Endodermal cell (in vitro differentiated cells): ENCODE results near the gene PLXNA2. TPM values are rescaled to one million over a fixed set of nuclear protein-coding genes. Genes with fewer than 3 reads are reported as not detected.

Experiments
- DNase-seq: peaks from one replicate; pipeline ENCODE4 v3.0.0-alpha.2; 2017
- H3K27ac ChIP-seq: 2 replicates; pipeline ENCODE4 v1.5.1; 2013; ENCODE audit warnings: mild to moderate bottlenecking, low read depth, low read length, moderate library complexity
- H3K27me3 ChIP-seq: 2 replicates; pipeline ENCODE4 v1.6.1; 2013; ENCODE audit warnings: mild to moderate bottlenecking, low read length, moderate library complexity; ENCODE audit not compliant: insufficient read depth, control insufficient read depth, poor library complexity, severe bottlenecking
- H3K36me3 ChIP-seq: 2 replicates; pipeline ENCODE4 v1.7.0; 2013; ENCODE audit warnings: mild to moderate bottlenecking, low read length, moderate library complexity; ENCODE audit not compliant: control insufficient read depth, insufficient read depth
- H3K4me1 ChIP-seq: one replicate; pipeline ENCODE4 v1.7.0; 2013; ENCODE audit warnings: low read length; ENCODE audit not compliant: control insufficient read depth, insufficient read depth
- H3K4me3 ChIP-seq: 2 replicates; pipeline ENCODE4 v1.5.1; 2013; ENCODE audit warnings: mild to moderate bottlenecking, low read length, moderate library complexity
- H3K9ac ChIP-seq: 2 replicates; pipeline ENCODE4 v1.6.1; 2013; ENCODE audit warnings: mild to moderate bottlenecking, low read length, moderate library complexity; ENCODE audit not compliant: poor library complexity, severe bottlenecking; ENCODE audit errors: extremely low read depth
- H3K9me3 ChIP-seq: 2 replicates; pipeline ENCODE4 v1.6.1; 2013; ENCODE audit warnings: mild to moderate bottlenecking, low read length, moderate library complexity; ENCODE audit not compliant: control insufficient read depth
- H3K27ac Mint-ChIP-seq: 2 replicates; pipeline ENCODE4 v1.8.0; 2020; ENCODE audit warnings: mixed read lengths
- H3K27me3 Mint-ChIP-seq: 2 replicates; pipeline ENCODE4 v1.8.0; 2021; ENCODE audit warnings: mild to moderate bottlenecking, mixed read lengths; ENCODE audit not compliant: insufficient read depth
- H3K36me3 Mint-ChIP-seq: 2 replicates; pipeline ENCODE4 v1.8.0; 2020; ENCODE audit warnings: low read depth, mixed read lengths
- H3K4me1 Mint-ChIP-seq: 2 replicates; pipeline ENCODE4 v1.8.0; 2020; ENCODE audit warnings: mixed read lengths
- H3K4me3 Mint-ChIP-seq: 2 replicates; pipeline ENCODE4 v1.8.0; 2020; ENCODE audit warnings: mild to moderate bottlenecking, moderate library complexity, mixed read lengths
- H3K9me3 Mint-ChIP-seq: 2 replicates; pipeline ENCODE4 v1.8.0; 2020; ENCODE audit warnings: mild to moderate bottlenecking, mixed read lengths
- WGBS, 2 experiments: methylation state at CpG; one replicate each; pipeline versions ENCODE4 v1.1.5 to v1.1.7; 2013; ENCODE audit warnings: missing lambda C conversion rate in 2 of 2, mixed read lengths in 1 of 2; ENCODE audit not compliant: insufficient coverage in 1 of 2, insufficient read length in 1 of 2; 5-methylcytosine and 5-hydroxymethylcytosine counted together
- total RNA-seq, 2 donors: library from RNA; stranded (reverse); fragmentation: NEBNext Ultra II Directional in 1 of 2; extraction: Animal tissue kit (Norgen Biotek cat#: 25700) in 1 of 2; gene quantifications; 2 replicates in 1 of 2; 3 replicates in 1 of 2; pipeline ENCODE4 v1.2.1, GENCODE V29; 2021
- TF ChIP-seq, protein P1 (sequence below): fragments of 200-600 bp; sonication (generic); conservative IDR thresholded peaks from 2 replicates; pipeline ENCODE4 v1.5.0; 2021; ENCODE audit warnings: antibody characterized with exemption, mild to moderate bottlenecking

PLXNA2 gene
- total RNA-seq, 2 donors from 2014 or later: 61.2 to 86.1 TPM

DNA sequence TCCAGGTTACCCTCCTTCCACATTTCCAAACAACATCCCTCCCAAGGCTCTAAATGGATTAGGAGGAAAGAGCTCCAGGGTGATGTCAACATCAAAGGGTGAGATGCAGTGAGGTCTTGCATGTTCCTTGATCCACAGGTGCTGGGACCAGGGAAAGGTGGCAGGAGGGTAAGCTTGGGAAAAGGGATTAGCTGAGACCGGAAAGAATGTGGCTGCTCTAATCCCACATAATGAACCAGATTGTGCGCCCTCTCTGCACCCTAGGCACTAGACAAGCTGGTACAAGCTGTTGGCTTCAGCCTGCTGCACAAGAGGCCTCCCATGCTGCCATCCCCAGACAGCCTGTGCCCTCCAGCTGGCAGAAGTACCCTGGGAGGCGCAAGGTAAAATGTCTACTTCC lies 34.9 kb downstream of the PLXNA2 start:
- Histone ChIP-seq H3K27me3 (no peaks in the 10 kb centered on the region), H3K36me3 (peaks cover 91% of the 10 kb centered on the region), H3K4me1 (peaks cover 39% of the 10 kb centered on the region), H3K9me3 (no peaks in the 10 kb centered on the region), H3K9ac (peak overlapping the region; percentile 30), H3K27ac (no peak overlapping the region), H3K4me3 (no peak overlapping the region)
- peak; percentile 87 for DNase-seq
- H3K27ac Mint-ChIP-seq: peak overlapping the region; percentile 88
- peaks cover 44% of the 10 kb centered on the region for H3K36me3 Mint-ChIP-seq
- peak overlapping the region; percentile 24 for H3K4me3 Mint-ChIP-seq
- TF ChIP-seq, protein P1, sequence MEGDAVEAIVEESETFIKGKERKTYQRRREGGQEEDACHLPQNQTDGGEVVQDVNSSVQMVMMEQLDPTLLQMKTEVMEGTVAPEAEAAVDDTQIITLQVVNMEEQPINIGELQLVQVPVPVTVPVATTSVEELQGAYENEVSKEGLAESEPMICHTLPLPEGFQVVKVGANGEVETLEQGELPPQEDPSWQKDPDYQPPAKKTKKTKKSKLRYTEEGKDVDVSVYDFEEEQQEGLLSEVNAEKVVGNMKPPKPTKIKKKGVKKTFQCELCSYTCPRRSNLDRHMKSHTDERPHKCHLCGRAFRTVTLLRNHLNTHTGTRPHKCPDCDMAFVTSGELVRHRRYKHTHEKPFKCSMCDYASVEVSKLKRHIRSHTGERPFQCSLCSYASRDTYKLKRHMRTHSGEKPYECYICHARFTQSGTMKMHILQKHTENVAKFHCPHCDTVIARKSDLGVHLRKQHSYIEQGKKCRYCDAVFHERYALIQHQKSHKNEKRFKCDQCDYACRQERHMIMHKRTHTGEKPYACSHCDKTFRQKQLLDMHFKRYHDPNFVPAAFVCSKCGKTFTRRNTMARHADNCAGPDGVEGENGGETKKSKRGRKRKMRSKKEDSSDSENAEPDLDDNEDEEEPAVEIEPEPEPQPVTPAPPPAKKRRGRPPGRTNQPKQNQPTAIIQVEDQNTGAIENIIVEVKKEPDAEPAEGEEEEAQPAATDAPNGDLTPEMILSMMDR: no peak
- peaks cover 32% of the 10 kb centered on the region for H3K4me1 Mint-ChIP-seq
- H3K9me3 Mint-ChIP-seq: no peaks in the 10 kb centered on the region
- no peaks in the 10 kb centered on the region for H3K27me3 Mint-ChIP-seq
- 72 to 100% methylated on average over 1 to 3 of the region's 3 CpGs for WGBS, 2 experiments

DNA sequence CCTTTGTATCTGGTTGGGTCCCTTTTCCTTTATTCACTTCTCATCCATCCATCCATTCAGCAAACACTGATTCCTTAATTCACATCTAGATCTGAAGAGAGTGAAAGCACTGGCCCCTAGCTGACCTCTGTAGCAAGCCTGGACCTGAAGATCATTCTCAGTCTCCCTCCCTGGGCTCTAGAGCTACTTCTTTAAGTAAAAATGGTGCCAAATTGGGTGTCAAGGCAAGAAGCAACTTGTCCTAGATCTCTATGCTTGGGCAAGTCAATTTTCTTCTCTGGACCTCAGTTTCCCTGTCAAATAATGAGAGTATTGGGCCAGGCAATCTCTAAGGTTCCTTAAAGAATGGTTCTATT lies 36.1 kb downstream of the PLXNA2 start:
- Histone ChIP-seq H3K9ac (no peak overlapping the region), H3K27ac (no peak overlapping the region), H3K4me3 (no peak overlapping the region), H3K9me3 (no peaks in the 10 kb centered on the region), H3K4me1 (peaks cover 36% of the 10 kb centered on the region), H3K27me3 (no peaks in the 10 kb centered on the region), H3K36me3 (peaks cover 93% of the 10 kb centered on the region)
- no peaks in the 10 kb centered on the region for H3K9me3 Mint-ChIP-seq
- peaks cover 26% of the 10 kb centered on the region for H3K4me1 Mint-ChIP-seq
- H3K36me3 Mint-ChIP-seq: peaks cover 42% of the 10 kb centered on the region
- H3K27me3 Mint-ChIP-seq: no peaks in the 10 kb centered on the region
- TF ChIP-seq, protein P1: no peak
- H3K27ac Mint-ChIP-seq: no peak overlapping the region
- no peak for DNase-seq
- no peak overlapping the region for H3K4me3 Mint-ChIP-seq

DNA sequence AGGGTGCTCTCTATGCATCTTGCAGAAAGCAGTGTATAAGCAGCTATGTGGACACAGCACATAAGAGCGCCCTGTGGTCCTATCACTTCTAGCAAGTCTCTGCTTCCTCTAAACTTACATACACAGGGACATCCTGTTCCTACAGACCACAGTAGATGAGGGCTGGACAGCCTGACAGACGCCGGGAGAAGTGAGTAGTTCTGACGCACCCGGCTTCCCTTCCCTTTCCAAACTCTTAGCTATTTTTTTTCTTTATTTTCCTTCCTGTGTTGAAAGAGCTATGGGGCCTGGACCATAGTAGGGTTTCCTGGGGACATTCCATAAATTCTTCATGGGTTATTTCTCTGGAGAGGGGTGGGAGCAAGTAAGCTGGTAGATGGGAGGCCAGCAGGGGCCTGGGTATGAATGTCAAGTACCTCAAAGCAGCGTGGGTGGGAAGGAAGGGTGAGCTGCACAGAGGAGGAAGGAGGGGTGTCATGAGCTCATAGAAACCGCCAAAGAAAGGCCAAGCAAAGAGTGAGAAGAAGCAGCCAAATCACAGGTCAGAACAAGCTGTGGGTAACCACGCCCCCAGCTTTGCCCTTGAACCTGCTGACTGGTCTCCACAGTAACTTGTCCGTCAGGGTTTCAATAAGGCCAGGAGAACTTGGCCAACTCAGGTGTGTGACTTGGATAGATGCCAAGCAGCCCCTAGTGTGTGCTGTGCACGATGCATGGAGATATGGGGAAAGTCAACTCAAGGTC lies 36.6 kb downstream of the PLXNA2 start:
- peaks cover 30% of the 10 kb centered on the region for H3K4me1 Mint-ChIP-seq
- 89 to 93% methylated on average over 7 to 10 of the region's 10 CpGs for WGBS, 2 experiments
- TF ChIP-seq, protein P1: no peak
- H3K9me3 Mint-ChIP-seq: no peaks in the 10 kb centered on the region
- no peaks in the 10 kb centered on the region for H3K27me3 ChIP-seq
- no peak overlapping the region for H3K27ac Mint-ChIP-seq
- peaks cover 44% of the 10 kb centered on the region for H3K36me3 Mint-ChIP-seq
- H3K9me3 ChIP-seq: no peaks in the 10 kb centered on the region
- H3K27me3 Mint-ChIP-seq: no peaks in the 10 kb centered on the region
- no peak overlapping the region for H3K9ac ChIP-seq
- DNase-seq: peak; percentile 56
- peaks cover 93% of the 10 kb centered on the region for H3K36me3 ChIP-seq
- H3K4me3 Mint-ChIP-seq: no peak overlapping the region
- H3K4me1 ChIP-seq: peaks cover 36% of the 10 kb centered on the region
- no peak overlapping the region for H3K4me3 ChIP-seq
- no peak overlapping the region for H3K27ac ChIP-seq
